GM11168 (cell line): Measurements from ENCODE around the gene TRAPPC3.

Experiments
- in situ Hi-C: fragments of 300-500 bp; cut with MboI; formaldehyde crosslinking; loops from one replicate; pipeline ENCODE4 v1.12.0; 2022; ENCODE audit warnings: low sequenced_read_pairs; ENCODE audit not compliant: unreplicated experiment

Gene TRAPPC3

DNA sequence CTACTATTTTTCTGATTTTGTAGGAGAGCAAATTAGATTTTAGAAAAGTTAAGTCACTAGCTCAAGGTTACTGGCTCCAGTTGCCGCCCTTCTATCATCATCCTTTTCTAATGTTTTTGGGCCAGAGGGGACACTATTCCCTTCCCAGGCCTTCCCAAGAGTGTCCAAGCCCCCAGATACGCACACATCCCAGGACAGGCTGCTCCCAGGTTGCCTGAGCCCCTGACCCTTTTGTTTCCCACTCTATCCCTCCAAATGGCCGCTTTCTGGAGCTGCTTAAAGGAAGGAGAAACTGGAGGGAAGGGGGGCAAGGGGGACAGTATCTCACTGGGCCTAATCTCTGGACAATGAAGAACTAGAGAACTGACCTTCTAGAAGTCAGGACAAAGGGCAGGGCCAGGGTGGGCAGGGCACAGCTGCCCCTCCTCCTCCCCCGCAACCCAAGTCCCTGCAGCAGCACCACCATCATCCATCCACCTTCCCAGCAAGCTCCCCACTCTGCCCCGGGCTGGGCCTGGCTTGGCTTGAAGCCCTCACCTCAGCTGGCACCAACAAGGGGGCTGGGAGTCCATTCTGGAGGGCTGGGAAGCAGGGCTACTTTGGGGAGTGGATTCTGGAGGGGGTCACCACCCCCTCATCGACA is 5.6 kb upstream of the TRAPPC3 start:
- in situ Hi-C loops, result loop anchor here (5.0 kb wide), 2 partner anchors 32 to 132 kb away; no protein-coding TSS in a partner anchor

DNA sequence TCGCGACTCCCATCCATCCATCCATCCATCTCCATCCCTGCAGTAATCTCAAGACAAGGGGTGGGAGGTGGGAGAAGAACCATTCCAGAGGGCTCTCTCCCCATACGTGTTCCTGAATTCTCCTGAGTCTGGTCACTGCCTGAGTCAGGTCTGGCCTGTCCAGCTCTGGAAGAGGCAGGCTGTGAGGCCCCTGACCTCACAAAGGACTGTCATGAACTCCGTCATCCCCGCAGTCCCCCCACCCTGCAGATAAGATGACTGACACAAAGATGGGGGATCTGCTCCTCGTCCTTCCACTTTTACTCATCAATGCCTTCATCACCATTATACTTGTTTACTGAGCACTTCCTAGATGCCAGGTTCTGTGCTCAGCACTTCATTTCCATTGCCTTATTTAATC is 5.0 kb upstream of the TRAPPC3 start:
- in situ Hi-C loops, result loop anchor here (5.0 kb wide), 2 partner anchors 33 to 133 kb away; no protein-coding TSS in a partner anchor

DNA sequence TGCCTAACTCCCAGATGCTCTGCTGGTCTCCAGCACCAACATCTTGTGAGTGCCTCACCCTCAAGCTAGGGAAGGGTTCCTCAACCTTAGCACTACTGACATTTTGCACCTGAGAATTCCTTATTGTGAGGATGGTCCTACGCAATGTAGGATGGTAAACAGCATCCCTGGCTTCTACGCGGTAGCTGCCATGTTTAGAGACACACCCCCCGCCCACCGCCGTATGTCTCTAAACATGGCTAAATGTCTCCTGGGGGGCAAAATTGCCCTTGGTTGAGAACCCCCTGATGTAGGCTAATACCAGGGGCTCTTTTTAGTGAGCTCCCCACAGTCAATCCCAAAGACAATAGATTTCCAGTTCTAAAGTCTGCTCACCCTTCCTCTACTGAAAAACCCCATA is 4.2 kb upstream of the TRAPPC3 start:
- in situ Hi-C loops, result loop anchor here (5.0 kb wide), 2 partner anchors 34 to 134 kb away; no protein-coding TSS in a partner anchor

DNA sequence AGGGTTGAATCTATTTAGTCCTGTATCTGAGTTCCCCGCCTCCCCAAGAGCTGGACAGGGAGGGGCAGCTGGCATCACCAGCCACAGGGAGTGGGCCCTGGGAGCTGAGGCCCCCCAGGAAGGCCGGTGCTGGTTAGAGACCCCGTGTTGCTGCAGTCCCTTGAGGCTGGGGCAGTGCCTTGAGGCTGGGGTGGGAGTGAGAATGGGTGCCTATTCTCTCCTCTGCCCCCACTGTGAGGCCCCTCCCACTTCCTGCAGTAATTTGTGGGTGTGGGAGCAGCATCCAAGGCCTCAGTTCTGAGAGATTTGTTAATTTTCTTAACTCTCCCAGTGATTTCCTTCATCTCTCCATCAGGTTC is 2.5 kb upstream of the TRAPPC3 start:
- in situ Hi-C loops, result loop anchor here (5.0 kb wide), 2 partner anchors 35 to 135 kb away; no protein-coding TSS in a partner anchor

DNA sequence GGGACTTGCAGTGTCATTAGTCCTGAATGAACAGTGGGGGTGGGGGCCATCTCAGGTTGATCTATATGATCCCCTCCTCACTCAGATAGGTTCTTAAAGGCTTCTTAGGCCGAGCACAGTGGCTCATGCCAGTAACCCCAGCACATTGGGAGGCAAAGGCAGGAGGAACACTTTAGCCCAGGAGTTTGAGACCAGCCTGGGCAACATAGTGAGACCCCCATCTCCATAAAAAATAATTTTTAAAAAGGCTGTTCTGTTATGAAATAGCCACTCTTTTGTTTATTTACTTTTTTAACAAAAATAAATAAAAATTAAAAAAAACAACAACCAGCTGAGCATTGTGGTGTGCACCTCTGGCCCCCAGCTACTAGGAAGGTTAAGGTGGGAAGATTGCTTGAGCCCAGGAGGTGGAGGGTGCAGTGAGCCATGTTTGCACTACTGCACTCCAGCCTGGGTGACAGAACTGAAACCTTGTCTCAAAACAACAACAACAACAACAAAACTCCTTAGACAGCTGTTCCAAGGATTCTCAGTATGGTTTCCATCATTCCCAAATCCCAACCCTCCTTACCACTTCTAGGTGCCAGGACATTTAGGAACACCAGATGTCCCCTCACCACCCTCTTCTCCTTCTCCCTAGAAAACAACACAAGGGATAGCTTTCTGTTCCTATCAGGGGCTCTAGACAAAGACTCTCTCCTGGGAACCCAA is 2.0 kb upstream of the TRAPPC3 start:
- in situ Hi-C loops, result loop anchor here (5.0 kb wide), 2 partner anchors 36 to 136 kb away; no protein-coding TSS in a partner anchor

DNA sequence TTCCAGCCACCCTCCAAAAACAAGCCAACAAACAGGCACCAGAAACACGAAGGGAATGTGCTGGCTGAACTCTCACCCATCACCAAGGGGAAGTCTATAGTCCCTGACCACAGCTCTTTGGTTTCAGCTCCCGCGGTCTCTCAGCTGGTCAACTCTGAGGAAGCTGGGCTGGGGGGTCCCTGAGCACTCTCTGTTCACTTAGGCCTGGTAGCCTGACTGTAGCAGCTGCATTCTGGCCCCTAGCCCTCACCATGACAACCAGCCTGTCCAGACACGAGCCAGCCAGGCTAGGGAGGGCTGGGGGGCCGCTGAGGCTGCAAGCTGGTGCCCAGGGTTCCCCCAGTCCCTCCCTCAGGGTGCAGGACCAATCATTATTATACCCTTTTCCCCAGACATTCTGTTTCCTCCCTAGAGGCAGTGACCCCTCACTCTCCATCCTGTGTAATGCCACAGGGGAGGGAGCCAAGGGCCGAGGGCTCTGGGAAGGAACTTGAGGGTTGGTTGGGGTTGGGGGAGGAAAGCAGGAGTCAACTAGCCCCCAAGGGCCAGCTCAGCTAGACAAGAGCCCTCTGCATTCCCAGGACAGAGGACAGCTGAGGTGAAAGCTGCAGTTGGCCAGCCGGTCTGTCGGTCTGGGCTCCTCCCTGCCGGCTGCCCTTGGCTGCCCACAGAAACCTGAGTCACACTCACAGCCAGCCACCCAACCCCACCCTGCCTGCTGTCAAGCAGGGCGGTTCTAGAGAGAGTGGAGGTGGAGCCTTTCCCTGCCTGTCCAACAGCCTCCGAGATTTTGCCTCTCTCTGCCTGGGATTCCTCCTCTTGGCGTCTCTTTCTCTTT is 1.2 kb upstream of the TRAPPC3 start:
- in situ Hi-C loops, result loop anchor here (5.0 kb wide), 2 partner anchors 37 to 137 kb away; no protein-coding TSS in a partner anchor

DNA sequence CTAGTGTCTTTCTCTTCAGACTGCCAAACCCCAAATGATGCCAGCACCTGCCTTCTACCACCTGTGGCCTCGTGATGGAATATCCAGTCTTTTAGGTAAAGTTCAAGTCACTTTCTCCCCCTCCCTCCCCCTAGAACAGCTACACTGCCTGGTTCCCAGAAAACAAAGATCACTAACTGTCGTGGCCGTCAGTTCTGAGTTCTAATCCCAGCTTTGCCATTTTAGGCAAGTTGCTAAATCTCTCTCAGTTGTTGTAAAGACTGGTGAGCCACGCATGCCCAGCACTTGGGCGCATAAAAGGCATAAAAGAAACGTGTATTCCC is 648 bp upstream of the TRAPPC3 start:
- in situ Hi-C loops, result loop anchor here (5.0 kb wide), 2 partner anchors 37 to 137 kb away; no protein-coding TSS in a partner anchor

DNA sequence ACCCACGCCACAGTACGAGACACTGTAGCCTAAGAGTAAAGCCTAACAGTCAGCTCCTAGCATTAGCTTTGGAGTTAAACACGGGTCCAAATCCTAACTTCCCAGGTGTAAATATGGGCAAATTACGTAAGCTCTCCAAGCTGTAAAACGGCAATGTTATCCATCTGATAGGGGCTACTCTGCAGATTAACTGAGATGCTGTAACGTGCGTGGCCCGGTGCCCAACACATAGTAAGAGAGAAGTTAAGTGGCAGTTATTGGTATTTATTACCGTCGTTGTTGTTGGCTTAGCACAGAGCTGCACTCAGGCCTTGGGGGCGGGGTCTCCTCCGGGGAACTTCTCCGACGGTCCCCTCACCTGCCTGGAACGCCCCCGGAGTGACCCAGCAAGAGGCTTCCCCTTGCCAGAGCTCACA is 457 bp downstream of the TRAPPC3 start:
- in situ Hi-C loops, result no loop called here

DNA sequence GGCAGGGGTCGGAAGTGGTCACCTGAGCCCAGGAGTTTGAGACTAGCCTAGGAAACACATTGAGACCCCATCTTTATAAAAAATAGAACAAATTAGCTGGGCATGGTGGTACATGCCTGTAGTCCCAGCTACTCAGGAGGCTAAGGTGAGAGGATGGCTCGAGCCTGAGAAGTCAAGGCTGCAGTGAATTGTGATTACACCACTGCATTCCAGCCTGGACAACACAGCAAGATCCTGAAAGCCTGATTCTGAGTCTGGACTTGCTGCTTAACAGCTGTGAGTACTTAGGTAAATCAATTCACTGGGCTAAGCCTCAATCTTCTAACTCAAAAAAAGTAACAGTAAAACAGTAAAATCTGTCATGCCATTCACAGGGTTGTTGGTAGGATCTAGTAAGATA is 4.9 kb downstream of the TRAPPC3 start:
- in situ Hi-C loops, result no loop called here

DNA sequence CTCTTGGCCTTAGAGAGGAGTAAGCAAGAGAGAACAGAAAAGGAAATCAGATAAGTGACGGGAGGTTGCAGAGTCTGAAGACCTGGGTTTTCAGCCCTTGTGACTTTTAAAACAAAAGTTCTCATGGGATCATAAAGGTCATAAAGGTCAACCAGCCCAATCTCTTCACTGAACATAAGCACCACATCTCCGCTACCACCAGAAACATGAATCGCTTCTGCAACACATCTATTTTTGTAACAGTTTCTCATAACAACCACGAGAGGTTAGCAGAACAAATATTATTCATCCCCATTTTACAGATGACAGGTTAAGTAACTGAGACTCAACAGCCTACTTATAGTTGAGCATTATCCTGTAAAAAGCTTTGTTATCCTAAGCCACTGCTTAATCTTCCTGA is 5.9 kb downstream of the TRAPPC3 start:
- in situ Hi-C loops, result no loop called here

DNA sequence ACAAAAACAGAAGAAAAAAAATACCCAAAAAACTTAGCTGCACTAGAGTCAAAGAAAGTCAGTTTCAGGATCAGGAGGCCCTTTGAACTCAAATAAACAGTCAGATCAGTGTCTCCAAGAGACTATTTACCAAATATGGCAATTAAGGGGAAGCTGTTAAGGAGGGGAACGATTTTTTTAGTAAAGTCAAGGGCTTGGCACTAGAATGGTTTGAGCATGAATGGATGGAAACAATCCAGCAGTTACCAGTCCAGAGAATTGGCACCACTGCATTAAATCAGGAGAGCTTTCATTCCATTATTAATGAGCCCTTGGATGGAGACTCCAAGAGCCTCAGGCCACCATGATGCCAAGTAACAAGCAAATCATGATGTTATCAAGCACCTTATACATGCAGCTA is 7.2 kb downstream of the TRAPPC3 start:
- in situ Hi-C loops, result no loop called here

DNA sequence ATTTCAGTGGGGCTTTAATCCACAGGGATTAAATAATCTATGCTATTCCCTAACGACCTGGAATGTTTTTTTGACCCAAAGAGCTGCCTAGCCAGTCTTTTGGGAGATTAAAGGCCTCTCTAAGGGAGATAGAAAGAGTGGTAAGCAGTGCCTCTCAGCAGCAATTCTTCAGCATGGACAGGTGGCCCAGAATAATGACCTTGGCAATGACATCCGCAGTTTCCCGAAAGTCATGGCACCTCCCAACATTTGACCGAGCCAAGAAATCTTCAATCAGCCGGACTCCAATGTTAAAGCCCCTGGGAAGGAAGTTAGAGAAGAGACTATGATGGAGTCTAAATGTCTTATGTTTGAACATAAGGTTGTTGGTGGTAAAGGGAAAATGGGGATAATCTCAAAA is 9.8 kb downstream of the TRAPPC3 start:
- in situ Hi-C loops, result no loop called here

DNA sequence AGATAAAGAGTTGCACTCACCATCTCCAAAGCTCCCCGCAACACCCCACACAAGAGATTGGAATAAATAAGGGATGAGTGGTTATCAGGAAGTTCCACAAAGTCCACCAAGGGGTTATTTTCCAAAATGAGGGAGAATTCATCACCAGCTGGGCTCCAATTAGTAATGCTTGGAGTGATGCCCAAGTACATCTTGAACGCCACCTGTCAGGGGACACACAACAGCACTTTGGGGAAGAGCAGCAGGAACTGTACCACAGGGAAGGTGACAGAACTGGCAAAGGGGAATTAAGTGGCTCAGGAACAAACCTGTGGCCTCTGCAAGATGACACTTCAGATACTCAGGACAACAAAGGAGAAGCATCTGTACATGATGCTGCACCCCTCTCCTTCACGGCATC is 11.5 kb downstream of the TRAPPC3 start:
- in situ Hi-C loops, result no loop called here

DNA sequence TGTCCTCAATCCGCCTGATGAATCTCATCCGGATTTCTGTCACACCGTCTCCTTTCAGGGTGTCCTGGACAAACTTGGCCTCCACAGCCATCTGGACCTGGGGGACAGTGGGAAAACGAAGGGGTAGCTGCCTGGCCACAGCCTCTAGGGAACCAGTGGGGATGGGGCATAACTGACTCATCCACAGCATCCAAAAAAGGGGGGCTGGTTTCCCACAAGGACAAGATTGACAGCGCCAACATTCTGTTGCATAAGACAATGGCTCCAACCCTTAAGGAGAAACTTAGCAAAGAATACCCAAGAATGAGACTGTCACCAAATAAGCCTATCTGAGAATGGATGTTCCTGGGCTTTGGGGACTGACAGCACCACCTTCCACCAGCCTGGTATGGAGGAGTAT is 12.1 kb downstream of the TRAPPC3 start:
- in situ Hi-C loops, result no loop called here

DNA sequence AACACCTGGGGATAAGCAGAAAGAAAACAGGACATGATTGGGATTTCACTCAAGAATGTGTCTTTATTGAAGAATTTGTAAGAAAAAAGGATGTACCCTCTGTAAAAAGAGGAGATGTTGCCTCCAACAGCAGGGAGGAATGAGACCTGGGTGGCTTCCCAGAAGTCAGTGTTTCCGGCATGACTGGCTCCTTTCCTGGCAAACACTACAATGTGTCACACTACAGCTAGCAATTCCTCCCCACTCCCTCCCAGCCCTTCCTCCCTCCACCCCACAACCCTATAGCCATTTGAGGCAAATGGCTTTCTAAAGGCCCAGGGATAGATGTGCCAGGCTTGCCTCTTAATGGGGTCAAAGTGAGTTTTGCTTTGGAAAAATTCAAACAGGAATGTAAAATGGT is 12.8 kb downstream of the TRAPPC3 start:
- in situ Hi-C loops, result no loop called here

DNA sequence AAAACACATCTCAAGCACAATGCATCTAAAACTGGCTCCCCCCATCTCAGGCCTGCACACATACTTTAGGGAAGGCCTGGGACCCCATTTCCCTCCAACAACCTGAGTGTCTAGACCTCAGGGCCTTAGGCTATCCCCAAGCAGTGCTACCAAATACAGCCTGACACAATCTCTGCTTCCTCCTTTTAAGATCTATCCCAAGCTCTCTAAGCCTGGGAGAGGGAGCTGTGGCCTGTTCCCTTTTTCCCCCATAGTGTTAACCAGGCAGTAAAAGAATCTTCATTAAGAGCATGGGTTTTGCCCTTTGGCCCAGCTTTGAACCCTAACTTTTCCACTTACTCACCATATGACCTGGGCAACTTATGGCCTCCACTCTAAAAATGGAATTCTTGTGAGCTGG is 13.5 kb downstream of the TRAPPC3 start:
- in situ Hi-C loops, result no loop called here

DNA sequence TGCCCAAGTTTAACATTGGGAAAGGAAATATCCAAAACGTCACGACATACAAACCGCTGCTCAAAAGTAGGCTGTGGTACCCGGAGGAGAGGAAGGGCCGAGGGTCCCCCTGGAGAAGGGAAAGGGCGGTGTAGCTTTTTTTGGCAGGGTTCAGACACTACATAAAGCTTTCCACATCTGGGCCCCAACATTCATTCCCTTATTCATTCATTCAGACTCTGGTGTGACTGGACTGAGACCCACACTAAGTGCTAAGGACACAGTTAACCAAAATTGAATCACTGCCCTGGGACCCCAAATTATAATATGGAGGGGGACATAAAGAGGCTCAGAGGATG is 14.0 kb downstream of the TRAPPC3 start:
- in situ Hi-C loops, result no loop called here

DNA sequence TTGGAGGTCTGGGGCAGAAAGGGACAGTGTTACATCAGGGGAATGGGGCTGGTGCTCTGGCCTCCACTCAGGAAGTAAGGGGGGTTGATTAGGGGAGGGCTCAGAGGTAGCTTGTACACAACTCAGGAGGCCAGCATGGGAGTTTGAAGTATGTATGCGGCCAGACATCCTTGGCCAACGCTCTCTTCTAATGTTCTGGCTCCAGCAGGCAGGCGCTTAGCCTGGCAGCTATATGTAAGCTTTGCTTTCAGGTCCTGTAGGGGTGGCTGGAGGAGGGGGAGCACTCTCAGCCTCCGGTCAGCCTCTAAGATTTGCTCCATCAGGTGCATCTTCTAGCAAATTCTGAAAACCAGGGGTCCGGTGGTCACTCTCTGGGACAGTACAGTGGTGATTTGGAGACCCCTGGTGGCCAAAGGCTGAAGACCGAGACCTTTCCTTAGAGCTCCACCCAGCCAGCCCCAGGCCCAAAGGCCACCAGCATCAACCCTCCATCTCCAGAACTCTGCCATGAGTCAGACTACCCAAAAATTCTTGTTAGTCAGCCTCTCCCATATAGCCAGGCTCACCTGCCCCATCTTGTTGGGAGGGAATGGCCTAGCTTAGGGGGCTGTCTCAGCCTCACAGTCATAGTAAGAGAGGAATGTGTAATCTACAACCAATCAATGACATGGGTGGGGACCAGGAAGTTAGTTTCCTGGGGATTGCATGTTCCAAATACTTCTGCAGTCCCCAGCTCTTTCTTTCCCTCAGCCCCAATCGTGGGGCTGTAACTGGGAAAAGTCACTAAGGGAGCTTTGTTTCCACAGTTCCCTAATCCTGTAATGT is 14.6 kb downstream of the TRAPPC3 start:
- in situ Hi-C loops, result no loop called here

DNA sequence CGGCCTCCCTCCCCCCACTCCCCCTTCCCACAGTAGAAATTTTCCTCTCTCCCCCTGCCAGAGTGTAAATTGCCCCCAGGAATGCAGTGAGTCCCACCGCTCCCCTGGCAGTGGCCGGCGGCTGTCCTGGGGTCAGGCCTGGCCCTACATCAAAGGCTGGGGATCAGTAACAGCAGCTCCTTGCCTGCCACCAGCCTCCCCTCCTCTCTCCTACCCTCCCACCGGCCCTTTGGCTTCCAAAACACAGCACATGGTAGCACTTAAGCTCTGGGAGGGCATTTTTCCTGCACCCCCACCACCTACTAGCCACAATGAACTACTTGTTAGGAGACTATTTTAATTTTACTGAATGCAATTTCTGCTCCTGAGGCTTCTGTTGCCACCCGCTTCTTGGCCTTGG is 15.3 kb downstream of the TRAPPC3 start:
- in situ Hi-C loops, result no loop called here

DNA sequence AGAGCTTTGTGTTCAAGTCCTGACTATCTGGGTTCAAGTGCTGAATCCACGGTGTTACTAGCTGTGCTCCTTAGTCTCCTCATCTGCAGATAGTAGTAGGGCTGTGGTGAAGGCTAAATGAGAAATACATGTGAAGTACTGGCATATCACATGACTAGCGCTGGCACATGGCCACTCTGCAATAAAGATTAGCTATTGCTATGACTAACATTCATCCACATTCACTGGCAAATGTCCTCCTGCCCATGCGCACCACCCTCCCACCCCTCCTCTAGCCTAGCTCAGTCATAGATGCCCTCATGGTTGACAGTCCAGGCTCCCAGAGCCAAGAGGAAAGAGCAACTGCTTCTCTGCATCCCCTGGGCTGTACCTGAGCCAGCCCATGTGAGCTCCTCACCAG is 15.8 kb downstream of the TRAPPC3 start:
- in situ Hi-C loops, result no loop called here
